Heart right ventricle (tissue), 16 donors: Measurements from ENCODE around the gene PPIG. TPM values are rescaled to one million over a fixed set of nuclear protein-coding genes. Genes with fewer than 3 reads are reported as not detected.
"Not testable (repeated sequence)": the region's sequence is repeated elsewhere in the genome, so short reads cannot be mapped to it uniquely, and the experiment has no call there.

Experiments
- ATAC-seq, 8 donors: fragments of 200-7000 bp; cut with Tn5 transposase; one replicate each; pipeline ENCODE4 v1.9.1; 2020; ENCODE audit warnings: mild to moderate bottlenecking in 8 of 8, moderate library complexity in 8 of 8, moderate number of reproducible peaks in 1 of 8
- DNase-seq, 2 donors: peaks; one replicate each; pipeline ENCODE4 v3.0.0-alpha.2; 2020
- H3K27ac ChIP-seq, 10 donors: fragments of 200-600 bp; sonication (generic) in 2 of 10; one replicate each; pipeline versions ENCODE4 v1.5.0 to v1.8.0; 2020 to 2022; ENCODE audit warnings: mild to moderate bottlenecking in 3 of 10
- H3K27me3 ChIP-seq, 7 donors: fragments of 200-600 bp; one replicate each; pipeline ENCODE4 v1.8.0; 2021 to 2022; ENCODE audit warnings: mild to moderate bottlenecking in 2 of 7
- H3K36me3 ChIP-seq, 9 donors: fragments of 200-600 bp; sonication (generic) in 1 of 9; one replicate each; pipeline versions ENCODE4 v1.5.0 to v1.8.0; 2020 to 2022; ENCODE audit warnings: mild to moderate bottlenecking in 2 of 9
- H3K4me1 ChIP-seq, 9 donors: fragments of 200-600 bp; sonication (generic) in 1 of 9; one replicate each; pipeline versions ENCODE4 v1.5.0 to v1.8.0; 2020 to 2022; ENCODE audit warnings: mild to moderate bottlenecking in 4 of 9
- H3K4me3 ChIP-seq, 10 donors: fragments of 200-600 bp; sonication (generic) in 2 of 10; one replicate each; pipeline versions ENCODE4 v1.5.0 to v1.8.0; 2020 to 2022; ENCODE audit warnings: mild to moderate bottlenecking in 7 of 10, moderate library complexity in 2 of 10
- H3K9me3 ChIP-seq, 11 donors: fragments of 200-600 bp in 10 of 11; sonication (generic) in 2 of 11; one replicate each; pipeline versions ENCODE4 v1.5.0 to v1.8.0; 2013 to 2022; ENCODE audit warnings: mild to moderate bottlenecking in 2 of 11, control low read depth in 1 of 11, moderate library complexity in 1 of 11
- WGBS, 2 donors: extraction: QIAGEN DNeasy Blood & Tissue Kit; methylation state at CpG; one replicate each; pipeline ENCODE4 v1.1.7; 2013; ENCODE audit warnings: inconsistent platforms in 1 of 2; 5-methylcytosine and 5-hydroxymethylcytosine counted together
- intact Hi-C, 10 donors: fragments of 100-400 bp; cut with DNase I; formaldehyde crosslinking; loops; one replicate each; pipeline versions ENCODE4 v1.11.1 to v1.14.2; 2022
- polyA plus RNA-seq, 2 donors: library from polyadenylated mRNA; stranded (reverse); fragments of 200-250 nt; gene quantifications; one replicate each; pipeline ENCODE4 v1.2.3, GENCODE V29; 2013
- total RNA-seq, 10 donors: library from RNA; stranded (reverse); fragmentation: NEBNext Ultra II Directional in 3 of 10; extraction: Animal tissue kit (Norgen Biotek cat#: 25700) in 3 of 10; gene quantifications; one replicate each; pipeline versions ENCODE4 v1.2.1 to v1.2.4, GENCODE V29; 2021 to 2023
- TF ChIP-seq, protein P1 (sequence below), 9 donors: fragments of 200-600 bp; sonication (generic) in 2 of 9; IDR thresholded peaks; one replicate each; pipeline versions ENCODE4 v1.5.0 to v1.8.0; 2021 to 2022; ENCODE audit warnings: antibody characterized with exemption in 9 of 9, mild to moderate bottlenecking in 5 of 9, moderate library complexity in 1 of 9
- donor health status: Arrhythmogenic right ventricular cardiomyopathy.
- donor health status: ischemic (EF 13 %, LVEDD 7.1; RV severe dilation, severe dysfunction).
- donor health status: healthy with polysubstance abuse.
- donor health status: DM: no; HTN: yes; CAD: no.
- donor health status: DM: no; HTN: no; CAD: no.
- donor health status: ischemic (EF 25% LVEDD 6.9; RV normal size, moderate dysfunction).
- donor health status: ischemic (EF 25% LVEDD 5.7; RV mildly dilated, moderate dysfunction).
- donor health status: healthy.
- donor health status: DM: yes; HTN: yes; CAD: no.
- donor health status: Ischemic cardiomyopathy.
- donor health status: ischemic (EF 35%, LVEDD 5.7; RV mildly dilated, moderate dysfunction).
- donor health status: nonischemic (EF 11% LVEDD 7.7; RV severe dilation, severe dysfunction).
- donor health status: DM: yes; HTN: yes; CAD: no.
- donor health status: PGD.
- donor health status: ischemic (EF 29% LVEDD 5.4; RV normal size, mild dysfunction).
- donor health status: nonischemic (EF 23%, LVEDD 6.1; RV moderate dilation, normal function).

Gene PPIG
- total and polyA plus RNA-seq, 12 donors: 15.6 to 94.5 (median 40.9) TPM

DNA sequence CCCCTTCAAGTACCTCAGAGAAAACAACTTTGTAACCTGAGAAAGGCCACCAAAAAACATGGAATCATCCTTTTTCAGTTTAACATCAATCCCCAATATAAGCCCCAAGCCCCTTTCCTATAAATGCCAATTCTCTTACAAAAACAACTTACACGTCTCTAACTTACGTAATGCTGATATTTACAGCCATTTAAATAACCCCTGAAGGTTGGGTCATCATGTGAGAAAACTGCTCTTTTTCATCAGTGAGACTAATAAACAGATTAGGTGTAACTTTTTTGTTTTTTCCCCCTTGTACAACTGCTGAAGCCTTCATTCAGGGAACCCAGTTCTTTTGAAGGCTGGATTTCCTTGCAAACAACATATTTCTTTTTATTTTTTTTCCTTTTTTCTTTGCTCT lies 14.2 kb upstream of the PPIG start:
- TF ChIP-seq, protein P1, sequence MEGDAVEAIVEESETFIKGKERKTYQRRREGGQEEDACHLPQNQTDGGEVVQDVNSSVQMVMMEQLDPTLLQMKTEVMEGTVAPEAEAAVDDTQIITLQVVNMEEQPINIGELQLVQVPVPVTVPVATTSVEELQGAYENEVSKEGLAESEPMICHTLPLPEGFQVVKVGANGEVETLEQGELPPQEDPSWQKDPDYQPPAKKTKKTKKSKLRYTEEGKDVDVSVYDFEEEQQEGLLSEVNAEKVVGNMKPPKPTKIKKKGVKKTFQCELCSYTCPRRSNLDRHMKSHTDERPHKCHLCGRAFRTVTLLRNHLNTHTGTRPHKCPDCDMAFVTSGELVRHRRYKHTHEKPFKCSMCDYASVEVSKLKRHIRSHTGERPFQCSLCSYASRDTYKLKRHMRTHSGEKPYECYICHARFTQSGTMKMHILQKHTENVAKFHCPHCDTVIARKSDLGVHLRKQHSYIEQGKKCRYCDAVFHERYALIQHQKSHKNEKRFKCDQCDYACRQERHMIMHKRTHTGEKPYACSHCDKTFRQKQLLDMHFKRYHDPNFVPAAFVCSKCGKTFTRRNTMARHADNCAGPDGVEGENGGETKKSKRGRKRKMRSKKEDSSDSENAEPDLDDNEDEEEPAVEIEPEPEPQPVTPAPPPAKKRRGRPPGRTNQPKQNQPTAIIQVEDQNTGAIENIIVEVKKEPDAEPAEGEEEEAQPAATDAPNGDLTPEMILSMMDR (IDR thresholded peaks at IDR 0.05): no peak
- DNase-seq: no peak
- Histone ChIP-seq H3K4me1 (peaks cover 0 to 34% (median 25%) of the 10 kb centered on the region in 9 donors), H3K36me3 (peaks cover 0 to 40% (median 0%) of the 10 kb centered on the region in 9 donors), H3K9me3 (no peaks in the 10 kb centered on the region), H3K4me3 (no peak overlapping the region), H3K27me3 (no peaks in the 10 kb centered on the region), H3K27ac (no peak overlapping the region)
- 76 to 79% methylated on average over 2 of the region's 2 CpGs for WGBS, 2 donors
- no peak for ATAC-seq
- intact Hi-C loops: loop anchor here in 1 of 10 donors (10.0 kb wide), 1 partner anchor 165 kb away; the partner anchor contains the start of gene KLHL23

DNA sequence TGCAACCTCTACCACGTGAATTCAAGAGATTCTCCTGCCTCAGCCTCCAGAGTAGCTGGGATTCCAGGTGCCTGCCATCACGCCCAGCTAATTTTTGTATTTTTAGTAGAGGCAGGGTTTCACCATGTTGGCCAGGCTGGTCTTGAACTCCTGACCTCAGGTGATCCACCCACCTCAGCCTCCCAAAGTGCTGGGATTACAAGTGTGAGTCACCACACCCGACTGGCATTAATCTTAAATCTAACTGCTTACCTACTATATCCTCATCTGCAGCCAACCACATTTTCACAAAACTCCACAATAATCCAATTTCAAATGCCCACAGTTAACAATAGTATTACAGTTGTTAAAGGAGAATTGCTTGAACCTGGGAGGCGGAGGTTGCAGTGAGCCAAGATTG lies 13.4 kb upstream of the PPIG start:
- H3K27ac ChIP-seq, H3K4me3 ChIP-seq, H3K27me3 ChIP-seq, ATAC-seq, DNase-seq, H3K9me3 ChIP-seq: not testable (repeated sequence)
- peaks cover 0 to 35% (median 0%) of the 10 kb centered on the region in 9 donors for H3K36me3 ChIP-seq
- intact Hi-C loops: loop anchor here in 1 of 10 donors (10.0 kb wide), 1 partner anchor 164 kb away; the partner anchor contains the start of gene KLHL23
- peaks cover 0 to 34% (median 25%) of the 10 kb centered on the region in 9 donors for H3K4me1 ChIP-seq
- WGBS, 2 donors: 89 to 94% methylated on average over 4 of the region's 4 CpGs

DNA sequence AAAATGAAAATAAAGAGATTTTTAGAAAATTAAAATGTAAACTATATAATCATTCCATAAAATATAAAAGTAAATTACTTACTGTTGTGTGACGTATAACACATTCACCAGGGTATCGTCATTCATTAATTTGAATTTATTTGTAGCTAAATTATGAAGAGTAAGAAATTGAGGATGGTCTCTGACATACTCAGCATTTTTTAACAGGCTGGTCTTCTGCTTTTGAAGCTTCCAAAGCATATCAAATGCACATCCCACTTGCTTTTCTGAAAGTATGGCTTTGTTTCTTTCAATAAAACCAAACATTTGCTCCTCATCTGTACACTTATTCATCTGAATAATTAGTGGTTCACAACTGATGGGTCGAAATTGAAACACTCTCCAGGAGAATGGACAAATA lies 12.6 kb upstream of the PPIG start:
- Histone ChIP-seq H3K4me1 (peaks cover 0 to 34% (median 25%) of the 10 kb centered on the region in 9 donors), H3K27me3 (no peaks in the 10 kb centered on the region), H3K9me3 (no peaks in the 10 kb centered on the region), H3K36me3 (peaks cover 0 to 28% (median 0%) of the 10 kb centered on the region in 9 donors), H3K27ac (no peak overlapping the region), H3K4me3 (no peak overlapping the region)
- intact Hi-C loops: loop anchor here in 1 of 10 donors (10.0 kb wide), 1 partner anchor 163 kb away; the partner anchor contains the start of gene KLHL23
- WGBS, 2 donors: 80 to 84% methylated on average over 3 of the region's 3 CpGs
- ATAC-seq (no peak), DNase-seq (no peak)
- TF ChIP-seq, protein P1 (IDR thresholded peaks at IDR 0.05): no peak

DNA sequence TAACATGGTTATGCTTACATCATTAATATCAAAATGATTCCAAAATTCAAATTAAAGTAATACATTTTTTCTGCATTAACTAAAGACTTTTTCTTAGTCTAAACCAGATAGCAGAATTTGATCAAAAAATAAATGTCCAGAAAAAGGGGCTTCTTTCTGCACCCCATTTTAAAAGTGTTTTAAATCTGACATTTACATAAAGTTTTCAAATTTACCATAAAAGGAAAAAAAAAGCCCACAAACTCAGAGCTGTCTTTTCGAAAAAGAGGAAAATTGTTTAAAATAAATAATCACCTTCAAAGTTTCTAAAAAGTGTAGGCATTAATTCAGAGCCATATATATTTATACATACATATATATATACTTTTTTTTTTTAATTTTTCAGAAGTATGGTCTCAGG lies 12.0 kb upstream of the PPIG start:
- Histone ChIP-seq H3K27ac (no peak overlapping the region), H3K27me3 (no peaks in the 10 kb centered on the region), H3K4me3 (peak overlapping the region in 7 of 10 donors; percentile 67 to 89 (median 74)), H3K36me3 (peaks cover 0 to 27% (median 0%) of the 10 kb centered on the region in 9 donors), H3K9me3 (no peaks in the 10 kb centered on the region), H3K4me1 (peaks cover 0 to 34% (median 25%) of the 10 kb centered on the region in 9 donors)
- TF ChIP-seq, protein P1 (IDR thresholded peaks at IDR 0.05): no peak
- DNase-seq (no peak), ATAC-seq (no peak)
- 76 to 79% methylated on average over 1 of the region's 1 CpG for WGBS, 2 donors
- intact Hi-C loops: loop anchor here in 1 of 10 donors (10.0 kb wide), 1 partner anchor 163 kb away; the partner anchor contains the start of gene KLHL23

DNA sequence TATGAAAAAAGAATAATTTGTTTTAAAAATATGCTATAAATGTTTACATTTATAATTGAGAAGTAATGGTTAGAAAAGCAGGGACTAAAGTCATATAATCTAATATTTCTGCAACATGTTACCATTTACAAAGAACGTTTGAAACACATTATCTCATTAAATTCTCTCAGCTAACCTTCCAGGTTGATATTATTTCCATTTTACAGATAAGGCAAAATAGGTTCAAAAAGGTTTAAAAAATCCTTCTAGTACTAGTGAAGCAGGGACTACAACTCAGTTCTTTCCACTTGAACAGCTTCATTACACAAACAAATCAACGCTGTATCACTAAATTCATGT lies 11.4 kb upstream of the PPIG start:
- intact Hi-C loops: loop anchor here in 1 of 10 donors (10.0 kb wide), 1 partner anchor 162 kb away; the partner anchor contains the start of gene KLHL23
- peaks cover 0 to 24% (median 0%) of the 10 kb centered on the region in 9 donors for H3K36me3 ChIP-seq
- no peak for ATAC-seq
- peaks cover 0 to 34% (median 25%) of the 10 kb centered on the region in 9 donors for H3K4me1 ChIP-seq
- H3K9me3 ChIP-seq: no peaks in the 10 kb centered on the region
- TF ChIP-seq, protein P1 (IDR thresholded peaks at IDR 0.05): no peak
- whole genome bisulfite sequencing, 2 donors: 23 to 39% methylated on average over 2 of the region's 2 CpGs
- no peaks in the 10 kb centered on the region for H3K27me3 ChIP-seq
- H3K4me3 ChIP-seq: peak overlapping the region; percentile 62 to 89 (median 74)
- no peak for DNase-seq
- peak overlapping the region in 8 of 10 donors; percentile 72 to 92 (median 88) for H3K27ac ChIP-seq
